GM12878 (cell line): ENCODE results near the gene PPP1R14D.

Experiments
- CEBPB ChIP-seq, 2 experiments: fragments of 150-350 bp in 1 of 2; IDR thresholded peaks; 2 replicates each; pipeline ENCODE4 v1.6.1; 2012 to 2014; ENCODE audit warnings: low read depth in 2 of 2, low read length in 2 of 2, borderline replicate concordance in 1 of 2, inconsistent platforms in 1 of 2
- CTCF ChIP-seq, 3 experiments: IDR thresholded peaks in 2 of 3; conservative IDR thresholded peaks in 1 of 3; 2 replicates each; pipeline ENCODE4 v1.5.1; 2011; ENCODE audit warnings: low read depth in 3 of 3, low read length in 3 of 3, mild to moderate bottlenecking in 3 of 3, control low read depth in 2 of 3, moderate library complexity in 2 of 3, inconsistent platforms in 1 of 3, mixed read lengths in 1 of 3; ENCODE audit not compliant: control insufficient read depth in 2 of 3, insufficient read depth in 1 of 3; ENCODE audit errors: extremely low read depth in 1 of 3
- JUNB ChIP-seq: IDR thresholded peaks from 2 replicates; pipeline ENCODE4 v1.6.1; 2016; ENCODE audit warnings: antibody characterized with exemption, mild to moderate bottlenecking
- YY1 ChIP-seq: IDR thresholded peaks from 2 replicates; pipeline ENCODE4 v1.6.1; 2011; ENCODE audit warnings: low read depth, mild to moderate bottlenecking, low read length

GRCh38 chr15:40771242-40771641 lies 57.3 kb downstream of the PPP1R14D start:
- TF ChIP-seq YY1 (no peak), JUNB (no peak), CTCF (IDR thresholded peaks at IDR 0.05 in 2 of 3, conservative IDR thresholded peaks at IDR 0.05 in 1 of 3; ENCODE audit: control insufficient read depth in 2 of 3, extremely low read depth in 1 of 3, insufficient read depth in 1 of 3, low read depth in 3 of 3, low read length in 3 of 3) (no peak), CEBPB (IDR thresholded peaks at IDR 0.05; ENCODE audit: borderline replicate concordance in 1 of 2, low read depth in 2 of 2, low read length in 2 of 2) (no peak)
